ENCODE results near the gene MCM5.

Gene MCM5

GRCh38 chr22:35404176-35404575, 4.2 kb downstream of the MCM5 start:
- DNase-seq: no peak

- DNase-seq: no peak
Measured at GRCh38 chr22:35406443-35406842, 6.5 kb downstream of the MCM5 start.

- DNase-seq: no peak
Measured at GRCh38 chr22:35407362-35407761, 7.4 kb downstream of the MCM5 start.

- no peak for DNase-seq
Measured at GRCh38 chr22:35409783-35410662, 10.1 kb downstream of the MCM5 start.

- DNase-seq: no peak
Measured at GRCh38 chr22:35410663-35411034, 10.7 kb downstream of the MCM5 start.

DNA sequence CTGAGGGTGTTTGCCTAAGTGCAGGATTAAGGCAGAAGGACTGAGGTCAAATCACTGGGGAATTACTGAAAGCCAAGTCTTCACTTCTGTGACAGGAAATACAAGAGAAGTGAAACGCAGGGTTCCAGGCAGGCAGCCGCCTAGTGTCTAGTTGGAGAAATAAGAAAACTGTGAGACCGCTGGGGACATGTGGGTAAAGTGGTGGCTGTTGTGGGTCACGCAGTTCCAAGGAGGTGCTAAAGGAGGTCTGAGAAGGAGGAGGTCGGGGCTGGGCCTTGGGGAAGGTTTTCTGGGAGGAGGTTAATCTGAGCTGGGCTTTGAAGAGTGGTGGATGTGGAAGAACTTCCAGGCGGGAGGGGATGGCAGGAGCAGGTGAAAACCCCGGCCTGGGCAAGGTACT, 11.2 kb downstream of the MCM5 start:
- DNase-seq: no peak

GRCh38 chr22:35413624-35414023, 13.7 kb downstream of the MCM5 start:
- DNase-seq: no peak

DNA sequence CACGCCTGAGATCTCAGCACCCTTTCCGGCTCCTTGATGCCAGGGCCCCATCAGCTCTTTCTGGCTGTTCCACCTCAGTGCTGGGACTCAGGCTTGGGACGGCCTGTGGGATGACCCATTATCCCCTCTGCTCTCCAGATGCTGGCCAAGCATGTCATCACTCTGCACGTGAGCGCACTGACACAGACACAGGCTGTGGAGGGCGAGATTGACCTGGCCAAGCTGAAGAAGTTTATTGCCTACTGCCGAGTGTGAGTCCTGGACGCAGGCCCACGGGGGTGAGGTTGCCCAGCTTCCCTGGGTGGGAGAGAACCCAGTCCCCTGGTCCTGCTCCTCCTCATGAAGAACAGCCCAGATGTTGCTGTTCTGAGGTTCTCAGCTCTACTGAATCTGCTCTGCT, 17.7 kb downstream of the MCM5 start:
- no peak for DNase-seq

DNA sequence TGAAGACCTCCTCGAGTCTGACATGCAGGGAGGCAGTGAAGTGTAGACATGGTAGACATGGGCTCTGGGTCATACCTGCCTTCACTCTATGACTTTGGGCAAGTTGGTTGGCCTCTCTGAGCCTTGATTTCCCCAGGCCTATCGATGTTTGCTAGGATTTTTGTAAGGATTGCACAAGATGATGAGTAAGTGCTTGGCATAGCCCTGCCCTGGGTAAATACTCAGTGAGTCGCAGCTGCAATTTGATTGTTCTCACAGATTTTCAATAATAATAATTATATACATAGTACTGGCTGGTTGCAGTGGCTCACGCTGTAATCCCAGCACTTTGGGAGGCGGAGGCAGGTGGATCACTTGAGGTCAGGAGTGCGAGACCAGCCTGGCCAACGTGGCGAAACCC, 18.1 kb downstream of the MCM5 start:
- DNase-seq: no peak

DNA sequence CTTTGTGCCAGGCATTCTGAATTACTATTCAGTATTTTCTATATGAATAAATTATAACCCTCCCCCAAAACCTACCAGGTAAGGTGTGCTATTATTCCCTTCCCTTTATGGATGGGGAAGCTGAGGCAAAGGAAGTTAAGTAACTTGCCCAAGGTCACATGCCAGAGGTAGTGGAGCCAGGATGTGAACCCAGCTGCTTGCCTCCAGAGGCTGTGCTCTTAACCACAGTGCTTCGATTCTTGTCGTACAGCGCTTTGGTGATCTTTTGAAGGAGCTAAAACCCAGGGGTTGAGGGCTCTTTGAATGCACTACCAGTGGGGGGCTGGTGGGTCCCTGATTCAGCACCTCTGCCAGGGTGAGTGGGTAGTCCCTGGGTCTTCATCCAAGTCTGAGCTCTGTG, 18.8 kb downstream of the MCM5 start:
- DNase-seq: no peak

GRCh38 chr22:35419756-35420155, 19.8 kb downstream of the MCM5 start:
- DNase-seq: no peak

DNA sequence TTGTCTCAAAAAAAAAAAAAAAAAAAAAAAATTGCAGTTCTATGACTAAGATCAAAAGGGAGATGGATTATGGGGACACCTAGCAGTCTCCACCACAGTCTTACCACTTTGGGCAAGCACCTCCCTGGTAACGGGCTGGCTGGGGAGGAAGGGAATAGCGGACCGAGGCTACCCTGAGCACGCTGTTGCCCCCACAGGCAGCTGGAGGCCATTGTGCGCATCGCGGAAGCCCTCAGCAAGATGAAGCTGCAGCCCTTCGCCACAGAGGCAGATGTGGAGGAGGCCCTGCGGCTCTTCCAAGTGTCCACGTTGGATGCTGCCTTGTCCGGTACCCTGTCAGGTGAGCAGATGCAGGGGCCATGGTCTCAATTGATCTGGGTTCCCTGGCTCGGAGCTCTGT, 21.2 kb downstream of the MCM5 start:
- DNase-seq: no peak

DNA sequence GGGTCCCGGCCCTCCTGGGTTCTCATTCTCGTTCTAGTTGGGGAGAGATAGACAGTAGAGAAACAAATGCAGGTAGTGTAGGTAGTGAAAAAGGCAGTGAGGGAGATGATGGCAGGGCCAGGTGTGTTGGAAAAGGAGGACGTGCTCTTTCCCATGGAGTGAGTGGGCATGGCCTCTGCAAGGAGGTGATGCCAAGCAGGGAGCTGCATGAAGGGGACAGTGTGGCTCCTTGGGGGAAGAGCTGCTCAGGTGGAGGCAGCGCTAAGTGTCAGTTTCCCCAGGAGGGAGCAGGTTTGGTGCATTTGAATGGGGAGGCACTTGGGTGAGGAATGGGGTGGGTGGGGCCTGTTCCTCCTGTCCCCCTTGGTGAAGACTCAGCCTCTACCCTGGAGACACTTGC, 22.2 kb downstream of the MCM5 start:
- no peak for DNase-seq

- DNase-seq: no peak
Measured at GRCh38 chr22:35422936-35423335, 23.0 kb downstream of the MCM5 start.

DNA sequence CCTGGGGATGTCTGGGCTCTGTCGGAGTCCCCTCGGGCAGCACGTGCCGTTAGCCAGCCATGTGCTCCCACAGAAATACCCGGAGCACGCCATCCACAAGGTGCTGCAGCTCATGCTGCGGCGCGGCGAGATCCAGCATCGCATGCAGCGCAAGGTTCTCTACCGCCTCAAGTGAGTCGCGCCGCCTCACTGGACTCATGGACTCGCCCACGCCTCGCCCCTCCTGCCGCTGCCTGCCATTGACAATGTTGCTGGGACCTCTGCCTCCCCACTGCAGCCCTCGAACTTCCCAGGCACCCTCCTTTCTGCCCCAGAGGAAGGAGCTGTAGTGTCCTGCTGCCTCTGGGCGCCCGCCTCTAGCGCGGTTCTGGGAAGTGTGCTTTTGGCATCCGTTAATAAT, 24.1 kb downstream of the MCM5 start:
- no peak for DNase-seq

DNA sequence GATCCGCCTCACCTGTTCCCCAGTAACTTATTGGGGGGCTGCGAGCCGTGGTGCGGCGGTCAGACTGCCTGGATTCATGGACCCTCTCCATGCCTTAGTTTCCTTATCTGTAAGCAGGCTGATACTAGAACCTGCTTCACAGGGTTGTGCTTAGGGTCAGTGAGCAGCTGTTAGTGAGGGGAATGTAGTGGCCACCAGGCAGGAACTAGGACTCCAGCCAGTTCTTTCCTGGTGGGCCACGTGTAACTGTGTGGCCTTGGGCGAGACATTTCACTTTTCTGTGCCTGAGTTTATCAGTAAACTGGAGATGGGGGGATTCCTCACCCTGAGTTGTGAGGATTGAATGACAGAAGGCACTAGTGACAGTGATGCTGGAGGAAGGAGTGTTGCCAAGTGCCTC, 24.8 kb downstream of the MCM5 start:
- DNase-seq: no peak

DNA sequence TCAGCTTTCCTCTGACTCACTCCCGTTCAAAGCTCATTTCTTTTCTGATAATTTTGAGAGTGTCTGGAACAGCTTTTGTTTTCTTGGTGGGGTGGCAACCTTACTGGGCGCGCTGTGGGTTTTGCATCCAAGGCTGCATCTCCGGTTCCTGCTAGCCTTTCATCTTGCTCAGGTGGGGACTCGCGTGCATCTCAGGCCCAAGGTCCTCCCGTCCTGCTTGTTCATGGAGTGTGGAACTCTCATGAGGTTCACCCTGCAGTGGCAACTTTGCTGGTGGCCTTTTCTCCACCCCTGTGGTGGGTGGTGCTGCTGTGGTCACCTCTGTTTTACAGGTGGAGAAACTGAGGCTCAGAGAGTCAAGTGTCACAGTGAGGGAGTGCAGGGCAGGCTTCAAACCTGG, 25.6 kb downstream of the MCM5 start:
- DNase-seq: no peak

DNA sequence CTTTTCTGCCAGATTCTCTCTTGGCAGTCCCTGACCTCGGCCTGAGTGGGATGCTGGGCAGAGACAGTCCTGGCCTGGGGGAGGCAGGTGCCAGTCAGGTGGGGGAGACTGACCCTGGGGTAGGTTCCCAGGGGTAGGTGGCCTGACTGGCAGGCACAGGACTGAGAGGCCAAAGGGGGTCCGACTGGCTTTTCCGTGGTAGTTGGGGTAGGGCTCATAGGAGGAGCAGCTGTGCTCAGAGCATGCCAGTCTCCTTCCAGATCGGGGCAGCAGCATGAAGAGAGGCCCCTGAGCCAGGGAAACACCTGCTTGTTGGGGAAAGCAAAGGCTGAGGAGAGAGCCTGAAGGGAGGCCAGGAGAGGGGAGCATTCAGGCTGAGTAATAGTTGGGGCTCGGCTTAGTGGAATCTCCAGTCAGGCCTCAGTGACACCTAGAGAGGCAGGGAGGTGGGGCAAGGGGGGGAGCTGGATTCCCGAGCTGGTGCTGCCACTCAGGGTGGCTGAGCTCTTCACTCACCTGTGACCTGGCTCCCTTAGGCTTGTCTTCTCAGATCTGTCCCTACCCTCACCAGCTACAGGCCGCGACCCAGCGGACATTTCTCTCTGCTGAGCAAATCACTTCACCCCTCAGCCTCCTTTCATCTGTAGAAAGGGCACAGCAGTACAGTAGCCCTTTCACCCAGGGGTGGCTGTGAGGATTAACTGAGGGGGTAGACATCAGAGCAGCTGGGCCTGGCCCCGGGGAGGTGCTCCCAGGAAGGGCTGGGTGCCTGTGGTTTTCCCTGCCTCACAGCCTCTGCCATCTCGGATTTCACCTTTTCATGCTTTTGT, 26.2 kb downstream of the MCM5 start:
- no peak for DNase-seq

DNA sequence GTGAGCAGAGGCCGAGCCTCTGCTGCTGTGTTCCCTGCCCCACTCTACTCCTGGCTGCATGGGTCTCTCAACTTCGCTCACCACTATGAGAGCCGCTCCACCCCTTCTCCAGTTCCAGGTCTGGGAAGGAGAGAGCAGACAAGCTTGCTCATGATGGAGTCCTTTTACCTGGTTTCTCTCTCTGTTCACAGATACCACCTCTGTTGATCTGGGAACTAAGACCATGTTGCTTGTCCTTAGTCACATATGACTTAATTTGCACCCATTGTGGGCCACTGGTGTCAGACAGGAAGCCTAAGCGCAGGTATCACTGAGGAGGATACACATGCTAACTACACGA, 26.8 kb downstream of the MCM5 start:
- no peak for DNase-seq

DNA sequence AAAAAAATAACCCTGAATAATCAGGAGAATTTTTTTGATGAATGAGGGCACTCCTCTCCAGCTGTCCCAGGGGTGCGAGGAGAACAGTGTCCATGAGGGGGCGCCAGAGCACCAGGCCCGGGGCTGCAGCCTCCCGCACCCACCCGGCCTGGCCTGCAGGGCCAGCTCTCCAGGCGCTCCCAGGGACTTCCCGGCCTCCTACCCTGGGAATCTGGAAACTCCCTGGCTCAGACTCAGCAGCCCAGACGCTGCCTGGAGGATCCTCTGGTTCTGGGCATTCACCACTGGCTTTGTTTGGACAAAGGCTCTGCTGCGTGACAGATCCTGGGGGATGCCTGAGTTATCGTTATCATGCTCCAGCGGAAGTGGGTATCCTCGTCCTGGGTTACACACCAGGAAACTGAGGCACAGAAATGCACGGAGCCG, 31.0 kb downstream of the MCM5 start:
- peak; percentile 88 for DNase-seq

DNA sequence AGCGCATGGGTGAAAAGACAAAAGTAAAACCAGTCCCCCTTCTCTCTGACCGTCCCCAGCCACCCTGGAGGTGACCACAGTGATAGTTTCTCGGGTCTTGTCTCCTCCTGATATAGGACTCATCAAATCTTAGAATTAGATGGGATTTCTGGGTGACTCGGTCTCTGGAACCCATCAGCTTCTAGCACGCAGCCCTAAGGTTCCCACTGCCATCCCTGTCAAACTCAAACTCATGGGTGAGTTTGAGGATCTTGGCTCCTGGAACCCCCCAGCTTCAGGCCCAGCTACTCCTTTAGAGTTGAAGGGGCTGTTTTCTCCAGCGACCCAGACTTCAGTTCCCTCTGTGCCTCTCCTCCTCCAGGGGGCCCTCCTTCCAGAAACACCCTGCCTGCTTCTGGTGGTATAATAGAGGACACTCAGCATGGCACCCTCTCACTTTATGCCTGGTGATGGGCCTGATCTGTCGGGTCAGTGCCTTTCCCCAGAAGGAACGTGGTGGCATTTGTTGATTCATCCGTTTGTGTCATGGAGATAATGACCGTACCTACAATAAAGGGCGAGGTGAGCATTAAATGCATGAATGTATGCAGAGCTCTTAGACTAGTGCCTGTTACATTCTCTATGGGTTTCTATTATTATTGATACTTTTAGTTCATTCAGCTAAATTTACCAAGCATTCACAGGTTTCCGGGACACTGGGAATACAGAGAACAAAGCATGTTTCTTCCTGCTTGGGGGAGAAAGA, 31.7 kb downstream of the MCM5 start:
- DNase-seq: no peak

- DNase-seq: no peak
Measured at GRCh38 chr22:35432228-35432905, 32.4 kb downstream of the MCM5 start.

Data from right hindlimb (tissue), 1 donor.